ENCODE data around the gene SIRPA.

Gene SIRPA

DNA sequence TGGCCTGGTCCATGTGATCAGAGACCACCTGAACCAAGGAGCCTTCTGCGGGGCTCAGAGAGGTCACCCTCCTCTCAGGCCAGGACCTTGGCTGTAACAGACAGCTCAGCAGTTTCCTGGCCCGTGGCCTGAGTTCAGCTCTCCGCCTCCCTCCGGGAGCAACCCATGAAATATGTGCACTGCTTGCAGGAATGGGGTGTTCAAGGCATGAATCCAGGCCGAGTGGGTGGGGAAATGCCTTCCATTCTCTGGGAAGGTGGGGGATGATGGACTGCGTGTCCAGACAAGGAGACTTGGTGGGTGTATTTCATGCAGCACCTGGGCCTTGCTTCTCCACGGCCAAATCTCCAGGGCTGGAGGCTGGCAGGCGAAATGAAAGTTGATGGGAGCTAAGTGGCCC, 46.0 kb downstream of the SIRPA start:
- H3K4me3 ChIP-seq (ENCODE audit: low read depth, low read length), result no peak overlapping the region
- TF ChIP-seq, protein P1, sequence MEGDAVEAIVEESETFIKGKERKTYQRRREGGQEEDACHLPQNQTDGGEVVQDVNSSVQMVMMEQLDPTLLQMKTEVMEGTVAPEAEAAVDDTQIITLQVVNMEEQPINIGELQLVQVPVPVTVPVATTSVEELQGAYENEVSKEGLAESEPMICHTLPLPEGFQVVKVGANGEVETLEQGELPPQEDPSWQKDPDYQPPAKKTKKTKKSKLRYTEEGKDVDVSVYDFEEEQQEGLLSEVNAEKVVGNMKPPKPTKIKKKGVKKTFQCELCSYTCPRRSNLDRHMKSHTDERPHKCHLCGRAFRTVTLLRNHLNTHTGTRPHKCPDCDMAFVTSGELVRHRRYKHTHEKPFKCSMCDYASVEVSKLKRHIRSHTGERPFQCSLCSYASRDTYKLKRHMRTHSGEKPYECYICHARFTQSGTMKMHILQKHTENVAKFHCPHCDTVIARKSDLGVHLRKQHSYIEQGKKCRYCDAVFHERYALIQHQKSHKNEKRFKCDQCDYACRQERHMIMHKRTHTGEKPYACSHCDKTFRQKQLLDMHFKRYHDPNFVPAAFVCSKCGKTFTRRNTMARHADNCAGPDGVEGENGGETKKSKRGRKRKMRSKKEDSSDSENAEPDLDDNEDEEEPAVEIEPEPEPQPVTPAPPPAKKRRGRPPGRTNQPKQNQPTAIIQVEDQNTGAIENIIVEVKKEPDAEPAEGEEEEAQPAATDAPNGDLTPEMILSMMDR (conservative IDR thresholded peaks at IDR 0.05; ENCODE audit: low read depth, low read length), result no peak
- no peak for DNase-seq (ENCODE audit: low read depth)

DNA sequence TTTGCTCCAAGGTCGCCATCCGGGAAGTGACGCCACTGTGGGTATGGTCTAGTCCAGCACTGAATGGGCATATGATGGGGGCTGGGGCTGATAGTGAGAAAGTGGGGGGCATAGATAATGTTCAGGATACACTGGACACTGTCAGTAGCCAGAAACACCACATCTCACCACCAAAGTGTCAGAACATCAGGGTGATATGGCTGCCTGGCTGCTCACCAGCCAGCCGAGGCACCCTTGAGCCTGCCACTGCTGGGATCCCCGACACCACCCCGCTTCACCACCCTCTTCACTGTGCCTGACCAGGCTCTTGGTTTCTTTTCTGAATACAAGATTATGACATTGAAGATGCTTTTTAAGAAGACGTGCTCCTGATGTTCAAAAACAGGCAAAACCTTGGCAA, 46.9 kb downstream of the SIRPA start:
- no peak for DNase-seq (ENCODE audit: low read depth)
- H3K4me3 ChIP-seq (ENCODE audit: low read depth, low read length), result no peak overlapping the region
- TF ChIP-seq, protein P1 (conservative IDR thresholded peaks at IDR 0.05; ENCODE audit: low read depth, low read length), result no peak

DNA sequence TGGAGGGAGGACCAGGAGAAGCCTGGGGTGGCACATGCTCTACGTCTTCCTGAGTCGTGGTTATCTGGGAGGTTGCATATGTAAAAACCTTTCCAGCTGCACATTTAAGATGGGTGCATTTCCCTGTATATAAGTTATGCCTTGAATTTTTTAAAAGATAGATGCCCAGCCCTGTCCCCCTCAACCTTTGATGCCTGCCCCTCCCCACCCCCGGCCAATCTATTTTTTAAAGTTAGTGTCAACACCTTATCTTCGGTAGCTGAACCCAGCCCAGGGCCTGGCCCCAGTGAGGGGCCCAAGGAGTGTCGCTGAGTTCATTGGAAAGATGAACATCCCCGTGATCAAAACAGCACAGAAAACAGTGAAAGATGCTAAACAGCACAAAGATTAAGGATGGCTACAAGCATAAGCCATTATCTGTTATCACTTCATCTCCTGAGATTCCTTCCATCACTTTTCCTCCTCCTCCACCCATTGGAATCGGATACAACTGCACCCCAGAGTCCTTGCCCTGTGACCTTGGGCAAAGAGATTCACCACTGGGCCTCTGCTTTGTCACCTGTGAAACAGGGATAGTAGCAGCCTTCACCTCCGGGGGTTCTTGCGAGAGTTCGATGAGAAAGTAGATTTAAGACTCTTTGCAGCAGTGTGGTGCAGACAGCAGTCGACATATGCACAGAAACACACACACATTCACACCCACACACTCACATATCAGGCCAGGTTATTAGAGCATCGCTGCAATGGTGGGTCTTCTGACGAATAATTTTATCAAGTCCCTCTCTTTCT, 47.5 kb downstream of the SIRPA start:
- DNase-seq (ENCODE audit: low read depth), result no peak
- TF ChIP-seq, protein P1 (conservative IDR thresholded peaks at IDR 0.05; ENCODE audit: low read depth, low read length), result no peak
- H3K4me3 ChIP-seq (ENCODE audit: low read depth, low read length), result no peak overlapping the region

DNA sequence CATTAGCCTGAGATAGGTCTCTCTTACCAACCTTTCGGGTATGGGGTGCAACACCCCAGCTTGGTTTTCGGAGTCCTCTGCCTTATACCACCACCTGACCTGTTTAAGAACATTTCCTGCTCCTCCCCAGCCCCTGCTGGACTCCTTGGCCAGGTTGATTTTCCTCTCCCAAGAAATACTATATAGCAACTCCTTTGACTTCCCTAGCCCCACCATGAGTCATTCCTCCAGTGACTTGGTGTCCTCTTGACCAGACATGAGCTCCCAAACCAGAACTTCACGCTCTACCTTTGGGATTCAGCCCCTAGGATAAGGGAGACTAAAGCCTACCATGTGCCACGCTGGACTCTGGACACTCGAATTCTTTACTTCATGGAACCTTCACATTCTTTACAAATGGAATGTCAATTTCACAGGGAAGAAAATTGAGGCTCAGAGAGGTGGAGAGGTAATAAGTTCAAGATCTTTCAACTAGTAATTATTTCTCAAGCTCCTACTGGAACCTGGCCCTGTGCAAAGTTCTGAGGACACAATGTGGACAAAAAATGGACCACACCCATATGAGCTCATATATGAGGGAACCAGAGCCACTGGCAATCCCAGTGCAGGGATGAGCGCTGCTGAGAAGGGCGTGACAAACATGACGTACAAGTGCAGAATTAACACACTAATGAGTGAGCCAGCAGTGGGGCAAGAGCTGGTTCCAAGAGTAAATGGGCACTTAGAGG, 48.2 kb downstream of the SIRPA start:
- TF ChIP-seq, protein P1 (conservative IDR thresholded peaks at IDR 0.05; ENCODE audit: low read depth, low read length), result no peak
- DNase-seq (ENCODE audit: low read depth), result no peak

DNA sequence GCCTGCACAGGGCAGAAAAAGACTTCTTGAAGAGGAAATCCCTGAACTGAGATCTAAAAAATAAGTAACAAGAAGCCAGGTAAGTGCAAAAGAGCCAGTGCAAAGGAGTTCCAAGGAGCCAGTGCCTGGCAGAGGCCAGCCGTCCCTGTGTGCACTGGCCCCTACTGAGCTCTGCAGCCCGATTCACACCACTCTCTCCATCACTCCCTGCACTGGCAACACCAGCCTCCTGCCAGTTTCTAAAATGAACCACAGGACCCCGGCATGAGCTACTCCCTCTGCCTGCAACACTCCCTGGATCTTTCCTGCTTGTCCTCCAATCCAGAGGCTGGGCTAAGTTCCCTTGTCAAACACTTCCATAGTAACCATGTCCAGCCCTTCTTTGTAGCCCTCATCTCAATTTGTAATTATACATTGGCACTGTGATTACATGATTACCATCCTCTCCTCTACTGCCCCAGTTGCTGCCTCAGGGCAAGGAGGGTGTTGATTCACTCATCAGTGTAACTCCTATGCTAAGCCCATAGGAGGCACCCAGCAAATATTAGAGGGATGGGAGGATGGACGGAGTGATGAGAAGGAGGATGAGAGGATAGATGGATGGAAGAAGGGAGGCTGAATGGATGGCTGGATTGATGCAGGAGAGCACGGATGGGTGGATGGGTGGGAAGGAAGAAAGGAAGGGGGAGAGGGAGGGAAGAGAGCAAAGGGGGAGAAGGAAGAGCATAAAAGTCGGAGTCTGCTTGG, 49.3 kb downstream of the SIRPA start:
- DNase-seq (ENCODE audit: low read depth), result no peak
- no peak overlapping the region for H3K4me3 ChIP-seq (ENCODE audit: low read depth, low read length)
- TF ChIP-seq, protein P1 (conservative IDR thresholded peaks at IDR 0.05; ENCODE audit: low read depth, low read length), result no peak

More for the DNA sequence above, 48.2 kb downstream of the SIRPA start:
- no peak overlapping the region for H3K4me3 ChIP-seq (ENCODE audit: low read depth, low read length)

DNA sequence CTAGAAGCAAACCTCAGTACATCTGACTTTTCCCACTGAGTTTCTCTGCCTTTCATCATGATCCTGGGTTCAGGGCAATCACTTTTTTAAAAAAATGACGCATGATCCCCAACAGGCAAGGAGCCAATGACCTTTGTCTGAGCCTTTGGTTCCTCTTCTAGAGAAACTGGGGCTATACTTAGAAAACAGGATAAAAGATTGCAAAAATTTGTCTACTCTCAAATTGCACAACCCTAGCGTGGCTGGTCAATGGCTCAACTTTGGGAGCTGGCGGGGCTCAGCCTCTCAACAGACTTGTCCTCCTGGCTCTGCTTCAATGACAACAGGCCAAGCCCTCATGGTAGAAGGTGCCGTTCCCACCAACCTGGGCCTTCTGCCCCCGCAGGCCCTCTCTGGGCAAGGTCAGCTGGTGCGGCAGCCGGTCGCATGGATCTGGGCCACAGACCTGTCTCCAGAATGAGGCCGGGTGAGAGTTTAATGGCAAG, 50.0 kb downstream of the SIRPA start:
- no peak for DNase-seq (ENCODE audit: low read depth)
- TF ChIP-seq, protein P1 (conservative IDR thresholded peaks at IDR 0.05; ENCODE audit: low read depth, low read length), result no peak
- H3K4me3 ChIP-seq (ENCODE audit: low read depth, low read length), result no peak overlapping the region

Measured in choroid plexus epithelial cell (primary cell).